Endothelial cell of umbilical vein (primary cell): ENCODE results near the gene OR2A14. TPM values are rescaled to one million over a fixed set of nuclear protein-coding genes. Genes with fewer than 3 reads are reported as not detected.

Source experiments
- BruUV-seq: library from RNA; stranded (reverse); fragments of 400-500 nt; replicated peaks from 2 replicates; lab custom pipeline; 2021; lab: Mats Ljungman, UMichigan
- CTCF ChIA-PET: fragments of 300-600, 350-600 bp; sonication (Branson Sonifier 250); formaldehyde crosslinking; loops from one replicate; lab custom pipeline; 2021; ENCODE audit warnings: antibody characterized with exemption, inconsistent platforms; lab: Charles Lee
- POLR2A ChIA-PET: fragments of 300-600, 350-600 bp; sonication (Branson Sonifier 250); formaldehyde crosslinking; loops from one replicate; lab custom pipeline; 2021; ENCODE audit warnings: antibody characterized with exemption, inconsistent platforms; lab: Charles Lee
- DNase-seq: peaks from one replicate; pipeline ENCODE4 v3.0.0-alpha.2; 2011; ENCODE audit warnings: low read depth, low spot score
- FAIRE-seq: peaks from 2 replicates; lab custom pipeline; 2011; peaks lifted over from hg19 to GRCh38; lab: Jason Lieb, UNC
- H2AFZ ChIP-seq: 2 replicates; pipeline ENCODE4 v1.6.0; 2012; ENCODE audit warnings: low read depth, low read length, control low read depth, inconsistent platforms
- H3K27ac ChIP-seq: 2 replicates; pipeline ENCODE4 v1.5.1; 2011; ENCODE audit warnings: low read depth, mild to moderate bottlenecking, control low read depth, low read length, moderate library complexity; ENCODE audit not compliant: insufficient read depth
- H3K27me3 ChIP-seq, 2 experiments: 2 replicates each; pipeline versions ENCODE4 v1.6.0 to v1.6.1; 2011; ENCODE audit warnings: low read length in 2 of 2, mixed read lengths in 1 of 2; ENCODE audit not compliant: control insufficient read depth in 2 of 2, insufficient read depth in 2 of 2
- H3K36me3 ChIP-seq, 2 experiments: 2 replicates in 1 of 2; 3 replicates in 1 of 2; pipeline ENCODE4 v1.5.1; 2011; ENCODE audit warnings: low read length in 2 of 2, mild to moderate bottlenecking in 1 of 2, moderate library complexity in 1 of 2; ENCODE audit not compliant: control insufficient read depth in 2 of 2, insufficient read depth in 2 of 2; ENCODE audit errors: extremely low read depth in 1 of 2
- H3K4me1 ChIP-seq: 3 replicates; pipeline ENCODE4 v1.5.1; 2011; ENCODE audit warnings: mild to moderate bottlenecking, low read length; ENCODE audit not compliant: control insufficient read depth, insufficient read depth; ENCODE audit errors: extremely low read depth
- H3K4me2 ChIP-seq: 2 replicates; pipeline ENCODE4 v1.6.1; 2011; ENCODE audit warnings: low read length, control low read depth, mixed read lengths; ENCODE audit not compliant: insufficient read depth
- H3K4me3 ChIP-seq, 3 experiments: fragments of 200-600 bp in 1 of 3; sonication (generic), shearing (Covaris generic) in 1 of 3; replicated peaks in 1 of 3; 2 replicates each; pipeline ENCODE4 v1.5.1; 2011 to 2016; ENCODE audit warnings: control low read depth in 3 of 3, low read length in 3 of 3, mild to moderate bottlenecking in 2 of 3, inconsistent platforms in 1 of 3, low read depth in 1 of 3, moderate library complexity in 1 of 3; ENCODE audit not compliant: insufficient read depth in 1 of 3
- H3K79me2 ChIP-seq: 2 replicates; pipeline ENCODE4 v1.6.0; 2012; ENCODE audit warnings: low read length, inconsistent platforms; ENCODE audit not compliant: control insufficient read depth, insufficient read depth
- H3K9ac ChIP-seq: replicated peaks from 2 replicates; pipeline ENCODE3; 2011; ENCODE audit warnings: low read length, control low read depth; ENCODE audit not compliant: insufficient read depth; ENCODE audit errors: extremely low read depth
- H3K9me1 ChIP-seq: replicated peaks from 3 replicates; pipeline ENCODE4 v1.6.0; 2011; ENCODE audit warnings: mild to moderate bottlenecking, low read length; ENCODE audit not compliant: control insufficient read depth, insufficient read depth; ENCODE audit errors: extremely low read depth
- H3K9me3 ChIP-seq: replicated peaks from 2 replicates; pipeline ENCODE4 v1.5.1; 2012; ENCODE audit warnings: low read length, inconsistent platforms; ENCODE audit not compliant: control insufficient read depth, insufficient read depth
- H4K20me1 ChIP-seq: replicated peaks from 2 replicates; pipeline ENCODE3; 2011; ENCODE audit warnings: mild to moderate bottlenecking, low read length; ENCODE audit not compliant: control insufficient read depth, insufficient read depth; ENCODE audit errors: extremely low read depth
- EZH2 ChIP-seq: IDR thresholded peaks from 2 replicates; pipeline ENCODE4 v1.6.1; 2012; ENCODE audit warnings: borderline replicate concordance, low read depth, mild to moderate bottlenecking, moderate library complexity, low read length, inconsistent platforms; ENCODE audit not compliant: severe bottlenecking
- FOS ChIP-seq: IDR thresholded peaks from 2 replicates; pipeline ENCODE4 v1.6.1; 2011; ENCODE audit warnings: mild to moderate bottlenecking, low read length, moderate library complexity, borderline replicate concordance; ENCODE audit not compliant: insufficient read depth
- GATA2 ChIP-seq: IDR thresholded peaks from 2 replicates; pipeline ENCODE4 v1.7.0; 2011; ENCODE audit warnings: low read depth, mild to moderate bottlenecking, moderate library complexity, mixed read lengths, low read length; ENCODE audit not compliant: insufficient read length, insufficient read depth
- JUN ChIP-seq: IDR thresholded peaks from 2 replicates; pipeline ENCODE4 v1.6.1; 2011; ENCODE audit warnings: borderline replicate concordance, low read depth; ENCODE audit not compliant: insufficient read length, insufficient read depth
- MYC ChIP-seq: IDR thresholded peaks from one replicate; pipeline ENCODE4 v1.6.1; 2011; ENCODE audit warnings: mild to moderate bottlenecking, low read depth, low read length
- POLR2A ChIP-seq: IDR thresholded peaks from 2 replicates; pipeline ENCODE4 v1.6.1; 2012; ENCODE audit warnings: low read depth, mild to moderate bottlenecking, control low read depth, low read length
- POLR2AphosphoS5 ChIP-seq: IDR thresholded peaks from 2 replicates; pipeline ENCODE4 v1.6.1; 2012; ENCODE audit warnings: low read depth, mild to moderate bottlenecking, control low read depth, low read length, moderate library complexity; ENCODE audit not compliant: insufficient read depth
- dilution Hi-C: fragments of 300-500 bp; cut with MboI; formaldehyde crosslinking; loops from one replicate; pipeline ENCODE4 v1.15.0; 2019; ENCODE audit warnings: low sequenced_read_pairs; ENCODE audit not compliant: extremely low pct_ligation_motif_present
- intact Hi-C: fragments of 100-400 bp; cut with micrococcal nuclease; formaldehyde crosslinking; loops from one replicate; pipeline ENCODE4 v1.10.0; 2022
- polyA plus RNA-seq, 4 experiments: library from polyadenylated mRNA; depleted of rRNA in 3 of 4; stranded (reverse) in 3 of 4; unstranded in 1 of 4; fragments of >200 nt; gene quantifications; 2 replicates each; pipeline versions ENCODE4 v1.2.1 to v1.2.3, GENCODE V29; 2011 to 2012; ENCODE audit warnings: missing spikeins in 1 of 4
- total RNA-seq: library from RNA; stranded (reverse); gene quantifications from 2 replicates; pipeline ENCODE4 v1.2.3, GENCODE V29; 2021
- TF ChIP-seq, protein P1 (sequence below), 2 donors: IDR thresholded peaks; 1 replicate in 1 of 2; 2 replicates in 1 of 2; pipeline ENCODE4 v1.5.1; 2011; ENCODE audit warnings: low read length in 2 of 2, mild to moderate bottlenecking in 2 of 2, moderate library complexity in 2 of 2, control low read depth in 1 of 2, inconsistent platforms in 1 of 2, low read depth in 1 of 2; ENCODE audit not compliant: insufficient read depth in 1 of 2; ENCODE audit errors: extremely low read depth in 1 of 2
- TF ChIP-seq, protein P2 (sequence below): IDR thresholded peaks from 2 replicates; pipeline ENCODE4 v1.6.1; 2011; ENCODE audit not compliant: insufficient read depth, insufficient read length

OR2A14 gene
- total and polyA plus RNA-seq, 2 donors (not counting 3 experiments of a cell fraction or from before 2014, with no cell fraction given) = not detected

- intact Hi-C loops = no loop called here
- Histone ChIP-seq H3K4me2 (no peak overlapping the region), H3K79me2 (no peaks in the 10 kb centered on the region), H3K4me3 (no peak overlapping the region), H3K27me3 (peaks cover 0 to 2% of the 10 kb centered on the region in 2 experiments), H3K27ac (no peak overlapping the region), H3K9me1 (no peaks in the 10 kb centered on the region), H3K9me3 (no peaks in the 10 kb centered on the region), H3K36me3 (no peaks in the 10 kb centered on the region), H3K9ac (no peak overlapping the region), H2AFZ (no peak overlapping the region), H4K20me1 (no peaks in the 10 kb centered on the region), H3K4me1 (no peaks in the 10 kb centered on the region)
- TF ChIP-seq MYC (no peak), FOS (no peak), EZH2 (no peak), JUN (no peak), POLR2AphosphoS5 (no peak), POLR2A (no peak), GATA2 (no peak)
- TF ChIP-seq, protein P1, sequence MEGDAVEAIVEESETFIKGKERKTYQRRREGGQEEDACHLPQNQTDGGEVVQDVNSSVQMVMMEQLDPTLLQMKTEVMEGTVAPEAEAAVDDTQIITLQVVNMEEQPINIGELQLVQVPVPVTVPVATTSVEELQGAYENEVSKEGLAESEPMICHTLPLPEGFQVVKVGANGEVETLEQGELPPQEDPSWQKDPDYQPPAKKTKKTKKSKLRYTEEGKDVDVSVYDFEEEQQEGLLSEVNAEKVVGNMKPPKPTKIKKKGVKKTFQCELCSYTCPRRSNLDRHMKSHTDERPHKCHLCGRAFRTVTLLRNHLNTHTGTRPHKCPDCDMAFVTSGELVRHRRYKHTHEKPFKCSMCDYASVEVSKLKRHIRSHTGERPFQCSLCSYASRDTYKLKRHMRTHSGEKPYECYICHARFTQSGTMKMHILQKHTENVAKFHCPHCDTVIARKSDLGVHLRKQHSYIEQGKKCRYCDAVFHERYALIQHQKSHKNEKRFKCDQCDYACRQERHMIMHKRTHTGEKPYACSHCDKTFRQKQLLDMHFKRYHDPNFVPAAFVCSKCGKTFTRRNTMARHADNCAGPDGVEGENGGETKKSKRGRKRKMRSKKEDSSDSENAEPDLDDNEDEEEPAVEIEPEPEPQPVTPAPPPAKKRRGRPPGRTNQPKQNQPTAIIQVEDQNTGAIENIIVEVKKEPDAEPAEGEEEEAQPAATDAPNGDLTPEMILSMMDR (IDR thresholded peaks at IDR 0.05; ENCODE audit: extremely low read depth in 1 of 2, insufficient read depth in 1 of 2, low read depth in 1 of 2, low read length in 2 of 2) = no peak
- TF ChIP-seq, protein P2, sequence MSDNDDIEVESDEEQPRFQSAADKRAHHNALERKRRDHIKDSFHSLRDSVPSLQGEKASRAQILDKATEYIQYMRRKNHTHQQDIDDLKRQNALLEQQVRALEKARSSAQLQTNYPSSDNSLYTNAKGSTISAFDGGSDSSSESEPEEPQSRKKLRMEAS = no peak
- BruUV-seq = no TSS peak
- POLR2A ChIA-PET = no interaction called here
- dilution Hi-C loops = no loop called here
- DNase-seq (no peak), FAIRE-seq (no peak)
- CTCF ChIA-PET = no interaction called here
Observed at GRCh38 chr7:144087230-144087629, 35.7 kb upstream of the OR2A14 start.
